Measurements from ENCODE around the gene JAKMIP1.
A peak's percentile ranks its signal among the peaks of the same experiment; 100 is the strongest.
"Not testable (repeated sequence)": the region's sequence is repeated elsewhere in the genome, so short reads cannot be mapped to it uniquely, and the experiment has no call there.

Gene JAKMIP1

DNA sequence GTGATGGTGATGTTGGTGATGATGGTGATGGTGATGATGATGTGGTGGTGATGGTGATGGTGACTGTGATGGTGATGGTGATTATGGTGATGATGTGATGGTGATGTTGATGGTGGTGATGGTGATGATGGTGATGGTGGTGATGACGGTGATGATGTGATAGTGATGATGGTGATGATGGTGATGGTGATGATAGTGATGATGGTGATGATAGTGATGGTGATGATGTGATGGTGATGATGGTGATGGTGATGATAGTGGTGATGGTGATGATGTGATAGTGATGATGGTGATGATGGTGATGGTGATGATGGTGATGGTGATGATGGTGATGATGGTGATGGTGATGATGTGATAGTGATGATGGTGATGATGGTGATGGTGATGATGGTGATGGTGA is 196.9 kb downstream of the JAKMIP1 start:
- not testable (repeated sequence) for DNase-seq

DNA sequence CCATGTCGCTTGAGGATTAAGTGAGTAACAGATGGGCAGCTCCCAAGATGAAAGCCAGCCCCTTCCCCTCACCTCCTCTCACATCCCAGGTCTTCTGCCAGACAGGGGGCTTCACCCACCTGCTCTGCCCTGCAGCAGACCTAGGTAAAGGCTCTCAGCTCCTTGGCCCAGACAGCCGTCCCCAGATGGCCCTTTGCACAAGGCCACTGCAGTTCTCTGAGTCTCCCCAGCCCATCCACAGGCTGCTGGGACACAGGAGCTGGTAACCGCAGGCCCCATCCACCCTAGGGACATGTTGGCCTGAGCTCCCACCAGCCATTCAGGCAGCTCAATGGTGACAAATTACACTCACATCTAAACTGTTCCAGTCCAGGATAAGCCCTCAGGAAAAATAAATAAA is 197.4 kb downstream of the JAKMIP1 start:
- no peak for DNase-seq

DNA sequence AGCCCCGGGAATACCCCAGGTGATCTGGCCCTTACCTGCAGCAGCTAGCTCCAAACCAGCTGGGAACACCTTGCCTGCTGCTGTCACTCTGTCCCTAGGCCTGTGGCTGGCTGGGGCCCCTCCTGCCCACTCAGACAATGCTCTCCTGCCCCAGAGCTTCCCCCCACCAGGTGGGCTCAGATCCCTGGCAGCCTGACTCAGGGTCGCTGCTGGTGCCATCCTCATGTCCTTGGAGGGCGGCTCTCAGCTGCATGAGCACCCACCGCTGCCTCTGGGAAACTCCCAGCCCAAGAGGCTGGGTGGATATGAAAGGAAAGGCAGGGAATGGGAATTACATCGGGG is 197.9 kb downstream of the JAKMIP1 start:
- DNase-seq, result no peak

DNA sequence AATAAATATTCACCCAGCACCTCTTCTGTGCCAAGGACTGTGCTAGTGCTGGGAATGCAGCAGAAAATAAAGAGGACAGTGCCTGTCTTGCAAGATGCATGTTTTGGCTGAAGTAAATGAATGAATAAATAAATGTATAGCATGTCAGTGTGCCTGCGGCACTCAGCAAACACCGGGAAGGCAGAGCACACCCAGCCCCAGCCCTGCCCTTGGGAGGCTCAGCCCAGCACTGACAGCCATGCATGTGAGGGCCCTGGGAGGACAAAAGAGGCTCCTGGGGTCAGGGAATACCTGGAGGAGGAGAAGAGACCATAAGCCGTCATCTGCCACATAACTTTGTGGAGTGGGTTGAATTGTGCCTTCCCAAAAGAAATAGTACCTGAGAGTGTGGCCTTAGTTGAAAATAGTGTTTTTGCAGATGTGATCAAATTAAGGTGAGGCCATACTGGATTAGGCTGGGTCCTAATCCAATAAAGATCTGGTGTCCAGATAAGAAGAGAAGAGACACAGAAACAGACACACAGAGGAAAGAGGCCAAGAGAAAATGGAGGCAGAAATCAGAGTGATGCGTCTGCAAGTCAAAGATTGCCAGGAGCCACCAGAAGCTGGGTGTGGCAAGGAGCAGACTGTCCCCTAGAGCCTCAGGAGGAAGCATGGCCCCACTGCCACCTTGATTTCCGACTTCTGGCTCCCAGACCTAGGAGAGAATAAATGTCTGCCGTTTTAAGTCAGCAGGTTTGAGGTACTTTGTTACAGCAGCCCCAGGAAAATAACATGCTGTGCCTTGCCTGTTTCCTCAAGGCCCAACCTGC is 198.5 kb downstream of the JAKMIP1 start:
- DNase-seq, result no peak

GRCh38 chr4:5999830-6000365 is 200.5 kb downstream of the JAKMIP1 start:
- no peak for DNase-seq

GRCh38 chr4:5999356-5999755 is 201.0 kb downstream of the JAKMIP1 start:
- DNase-seq, result no peak

- peak; percentile 80 for DNase-seq
Observed at GRCh38 chr4:5998333-5998936, 201.9 kb downstream of the JAKMIP1 start.

DNA sequence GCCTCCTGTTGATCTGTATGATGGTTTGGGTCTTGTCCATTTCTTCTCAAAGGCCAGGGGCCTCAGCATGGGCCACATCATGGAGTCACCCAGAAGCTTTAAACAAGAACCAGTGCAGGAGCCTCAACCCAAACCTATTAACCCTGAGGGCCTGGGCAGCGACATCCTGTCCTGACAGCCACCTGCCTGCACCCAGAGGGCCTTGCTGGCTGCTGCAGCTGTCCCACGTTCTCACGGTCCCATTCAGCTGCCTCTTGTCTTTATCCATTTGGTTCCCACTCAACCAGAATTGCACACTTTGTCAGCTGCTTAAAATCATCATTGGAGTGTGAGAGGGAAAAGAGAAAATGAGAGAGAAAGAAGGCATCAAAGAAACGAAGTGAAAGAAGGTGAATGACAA is 203.7 kb downstream of the JAKMIP1 start:
- no peak for DNase-seq

- DNase-seq, result no peak
Observed at GRCh38 chr4:5995901-5996623, 204.3 kb downstream of the JAKMIP1 start.

DNA sequence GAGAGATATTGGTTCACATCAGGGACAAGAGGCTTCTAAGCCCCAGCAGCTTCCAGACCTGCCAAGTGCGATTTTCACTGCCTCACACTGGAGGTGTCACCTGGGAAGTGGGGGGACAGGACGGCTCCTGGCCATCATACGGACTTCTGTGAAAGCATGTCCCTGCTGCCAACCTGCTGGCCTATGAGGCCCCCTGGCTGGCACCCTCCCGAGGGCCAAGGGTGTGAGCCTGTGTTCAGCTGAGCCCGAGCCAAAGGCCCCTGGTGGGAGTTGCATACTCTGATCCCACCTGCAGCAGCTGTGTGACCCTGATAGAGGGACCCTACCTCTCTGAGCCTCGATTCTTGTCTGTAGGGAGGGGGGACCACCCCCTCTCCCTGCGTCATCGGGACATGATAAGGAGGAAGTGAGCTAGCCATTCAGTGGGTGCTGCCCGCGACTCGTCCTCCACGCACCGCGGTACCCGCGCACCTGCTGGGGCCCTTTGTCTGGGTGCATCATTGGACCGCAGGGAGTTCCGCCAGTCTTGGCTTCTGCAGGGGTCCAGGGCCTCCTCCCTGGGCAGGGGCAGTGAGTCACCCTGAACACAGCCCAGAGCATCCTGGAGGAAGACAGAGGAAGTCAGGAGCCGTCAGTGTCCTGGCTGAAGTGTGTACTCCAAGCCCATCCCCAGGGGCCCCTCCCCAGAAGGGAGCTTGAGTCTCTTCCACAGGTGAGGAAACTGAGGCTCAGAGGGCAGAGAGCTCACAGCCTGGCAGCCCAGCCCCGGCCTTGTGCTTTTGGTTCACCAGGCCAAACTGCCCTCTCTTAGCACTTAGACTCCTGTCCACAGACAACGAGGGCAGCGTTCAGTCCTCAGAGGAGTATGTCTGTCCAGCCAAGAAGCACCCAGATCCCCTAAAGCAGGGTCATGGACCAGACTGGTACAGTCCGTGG is 206.2 kb downstream of the JAKMIP1 start:
- no peak for DNase-seq

DNA sequence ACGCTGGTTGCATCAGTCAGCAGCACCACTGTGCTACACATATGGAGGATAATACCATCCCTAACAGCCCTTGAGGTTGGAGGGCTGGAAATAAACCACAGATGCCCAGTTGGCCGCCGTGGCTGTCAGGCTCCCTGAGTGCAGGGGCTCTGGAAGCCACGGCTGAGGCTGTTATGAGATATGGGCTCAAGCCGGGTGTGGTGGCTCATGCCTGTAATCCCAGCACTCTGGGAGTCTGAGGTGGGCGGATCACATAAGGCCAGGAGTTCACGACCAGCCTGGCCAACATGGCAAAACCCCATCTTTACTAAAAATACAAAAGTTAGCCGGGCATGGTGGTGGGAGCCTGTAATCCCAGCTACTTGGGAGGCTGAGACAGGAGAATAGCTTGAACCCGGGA is 207.0 kb downstream of the JAKMIP1 start:
- peak; percentile 28 for DNase-seq

- peak; percentile 17 for DNase-seq
Observed at GRCh38 chr4:5992828-5993321, 207.5 kb downstream of the JAKMIP1 start.

DNA sequence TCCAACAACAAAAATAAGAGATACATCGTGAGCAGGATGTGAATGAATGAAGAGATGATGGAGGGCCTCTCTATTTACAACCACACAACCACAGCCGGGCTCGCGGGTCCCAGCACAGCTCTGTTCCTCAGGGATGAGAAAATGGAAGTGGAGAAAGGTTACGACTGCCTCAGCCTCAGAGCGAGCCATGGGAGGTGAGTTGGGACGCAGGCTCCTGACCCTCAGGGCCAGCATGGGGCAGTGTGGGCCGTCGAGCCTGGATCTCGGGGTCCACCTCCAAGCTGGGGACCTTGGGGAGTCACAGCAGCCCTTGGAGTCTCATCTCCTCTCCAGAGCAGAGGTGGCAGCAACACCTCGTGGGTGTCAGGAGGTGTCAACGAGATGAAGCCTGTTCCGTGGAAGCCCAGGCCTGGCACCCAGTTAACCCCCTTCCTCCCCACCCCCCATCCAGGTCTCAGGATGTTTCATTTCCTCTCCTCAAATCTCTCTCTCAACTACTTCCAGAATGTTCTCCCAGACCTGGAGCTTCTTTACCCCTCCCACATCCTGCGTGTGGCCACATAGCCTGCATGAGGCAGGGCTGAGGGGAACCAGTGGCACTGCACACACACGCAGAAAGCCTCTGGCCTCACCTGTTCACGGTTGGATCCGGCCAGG is 208.1 kb downstream of the JAKMIP1 start:
- no peak for DNase-seq

DNA sequence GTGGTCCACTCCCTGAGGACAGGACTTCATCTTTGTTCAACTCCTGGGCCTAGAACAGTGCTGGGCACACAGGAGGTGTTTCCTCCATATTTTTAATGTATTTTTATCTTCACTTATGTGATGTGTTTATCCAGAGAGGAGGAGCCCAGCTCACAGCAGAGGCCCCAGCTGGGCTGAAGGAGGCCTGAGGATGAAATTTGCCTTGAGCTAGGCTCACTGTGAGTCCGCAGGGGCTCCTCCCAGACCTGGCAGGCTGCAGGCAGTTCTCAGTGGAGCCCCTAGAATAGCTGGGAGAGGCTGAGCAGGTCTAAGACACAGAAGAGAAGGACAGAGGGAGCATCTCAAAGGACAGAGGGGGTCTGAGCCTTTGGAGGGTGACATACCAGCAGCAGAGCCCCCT is 208.9 kb downstream of the JAKMIP1 start:
- no peak for DNase-seq

- peak; percentile 53 for DNase-seq
Observed at GRCh38 chr4:5990446-5991160, 209.7 kb downstream of the JAKMIP1 start.

DNA sequence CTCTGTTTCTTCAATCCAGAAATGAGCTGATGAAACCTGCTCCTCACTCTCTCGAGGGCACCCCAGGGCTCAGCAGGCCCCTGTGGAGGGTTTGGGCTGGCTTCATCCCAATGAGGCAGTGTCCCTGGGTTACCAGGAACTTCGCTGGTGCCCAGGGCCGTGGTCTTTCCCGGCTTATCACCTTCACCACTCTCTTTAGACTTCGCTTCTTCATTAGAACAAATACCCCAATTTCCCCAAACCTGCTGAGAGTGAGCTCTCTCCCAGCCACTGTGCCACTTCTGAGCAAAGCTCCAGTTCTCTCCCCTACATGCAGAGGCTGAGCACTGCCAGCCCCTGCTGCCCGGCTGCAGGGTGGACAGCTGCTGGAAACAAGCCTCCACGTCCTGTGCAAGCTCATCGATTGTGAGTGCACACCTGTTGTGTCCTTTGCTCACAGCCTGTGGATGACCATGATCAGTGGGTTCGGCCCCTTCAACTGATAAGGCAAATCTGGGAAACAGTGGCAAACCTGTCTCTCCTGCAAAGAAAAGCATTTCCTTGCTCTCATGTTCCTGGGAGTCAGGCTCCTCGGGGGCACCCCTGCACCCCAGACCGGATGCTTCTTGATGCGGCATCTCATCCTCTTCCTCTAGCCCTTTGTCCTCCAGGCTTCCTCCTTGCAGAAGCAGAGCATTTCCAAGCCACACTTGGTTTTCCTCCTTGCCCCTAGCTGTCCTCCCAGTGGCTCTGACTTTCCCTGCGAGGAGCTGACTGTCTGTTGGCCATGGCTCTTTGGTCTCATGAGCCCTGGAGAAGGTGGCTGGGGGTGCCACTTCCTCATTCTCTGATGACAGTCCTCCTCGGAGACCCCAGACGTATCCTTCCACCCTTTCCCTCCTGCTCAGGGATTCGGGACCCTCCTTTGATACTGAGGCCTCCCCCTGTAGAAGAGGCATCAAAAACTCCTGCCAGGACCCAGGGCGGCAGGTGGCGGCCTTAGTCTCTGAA is 210.8 kb downstream of the JAKMIP1 start:
- peak; percentile 37 for DNase-seq

DNA sequence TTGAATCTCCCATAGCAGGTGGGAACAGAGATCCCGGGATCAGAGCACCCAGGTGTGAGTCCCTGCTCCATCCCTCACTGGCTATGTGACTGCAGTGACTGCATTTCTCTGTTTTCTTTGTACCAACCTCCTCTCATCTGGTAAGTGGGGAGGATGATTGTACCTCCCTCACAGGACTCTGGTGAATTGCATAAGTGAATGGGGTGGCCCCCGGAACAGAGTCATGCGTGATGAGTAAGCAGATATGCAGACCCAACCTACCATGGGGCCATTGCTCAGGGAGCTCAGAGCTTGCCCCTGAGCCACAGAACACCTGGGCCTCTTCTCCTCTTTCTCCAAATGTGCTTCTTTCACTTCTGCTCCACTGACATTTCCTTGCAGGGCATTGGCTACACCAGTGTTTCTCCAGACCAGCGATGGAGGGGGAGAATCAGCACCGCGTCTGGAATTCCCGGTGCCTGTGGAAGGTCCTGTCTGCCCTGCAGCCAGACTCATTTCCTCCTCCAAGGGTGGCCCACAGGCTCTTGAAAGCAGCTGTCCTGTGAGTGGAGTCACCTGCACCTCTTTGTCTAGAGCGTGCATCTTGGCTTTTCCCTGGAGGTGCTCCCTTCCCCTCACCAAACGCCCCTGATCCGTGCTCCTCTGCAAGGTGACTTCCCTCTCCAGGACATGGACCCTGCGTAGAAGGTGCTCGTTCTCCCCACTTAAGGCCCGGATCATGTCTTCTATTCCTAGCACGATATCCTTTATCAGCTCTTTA is 212.1 kb downstream of the JAKMIP1 start:
- DNase-seq, result peak; percentile 13

- no peak for DNase-seq
Observed at GRCh38 chr4:5984843-5985242, 215.5 kb downstream of the JAKMIP1 start.
